ENCODE results near the gene ZNF23.
A peak's percentile ranks its signal among the peaks of the same experiment; 100 is the strongest.

ZNF23 gene

DNA sequence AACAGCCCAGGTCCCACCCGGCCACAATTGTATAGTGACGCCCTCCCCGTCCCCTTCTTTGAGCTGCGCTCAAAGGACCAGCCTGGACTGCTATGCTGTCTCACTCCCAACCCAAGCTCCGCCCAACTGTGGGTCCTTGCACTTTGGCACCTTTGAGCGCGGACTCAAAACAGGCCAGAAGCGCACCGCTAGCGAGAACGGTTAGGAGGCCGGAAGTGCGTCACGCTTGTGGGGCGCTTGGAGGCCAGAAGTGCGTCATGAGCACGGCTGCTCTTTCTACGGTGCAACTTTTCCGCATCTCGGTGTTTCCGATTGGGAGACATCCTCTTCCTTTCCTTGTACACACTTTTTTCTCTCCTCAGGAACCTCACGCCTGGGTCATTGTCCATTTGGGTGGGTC, 27.1 kb upstream of the ZNF23 start, which contains the start of gene ZNF19:
ZNF19 (minus strand) TSS at position 203 of the 400 bp plus-strand sequence. CDS start 7,210 bp downstream, outside the sequence.
- no peak within 1 kb of the TSS for H3K4me3 ChIP-seq (ENCODE audit: low read depth, low read length)
- TF ChIP-seq, protein P1, sequence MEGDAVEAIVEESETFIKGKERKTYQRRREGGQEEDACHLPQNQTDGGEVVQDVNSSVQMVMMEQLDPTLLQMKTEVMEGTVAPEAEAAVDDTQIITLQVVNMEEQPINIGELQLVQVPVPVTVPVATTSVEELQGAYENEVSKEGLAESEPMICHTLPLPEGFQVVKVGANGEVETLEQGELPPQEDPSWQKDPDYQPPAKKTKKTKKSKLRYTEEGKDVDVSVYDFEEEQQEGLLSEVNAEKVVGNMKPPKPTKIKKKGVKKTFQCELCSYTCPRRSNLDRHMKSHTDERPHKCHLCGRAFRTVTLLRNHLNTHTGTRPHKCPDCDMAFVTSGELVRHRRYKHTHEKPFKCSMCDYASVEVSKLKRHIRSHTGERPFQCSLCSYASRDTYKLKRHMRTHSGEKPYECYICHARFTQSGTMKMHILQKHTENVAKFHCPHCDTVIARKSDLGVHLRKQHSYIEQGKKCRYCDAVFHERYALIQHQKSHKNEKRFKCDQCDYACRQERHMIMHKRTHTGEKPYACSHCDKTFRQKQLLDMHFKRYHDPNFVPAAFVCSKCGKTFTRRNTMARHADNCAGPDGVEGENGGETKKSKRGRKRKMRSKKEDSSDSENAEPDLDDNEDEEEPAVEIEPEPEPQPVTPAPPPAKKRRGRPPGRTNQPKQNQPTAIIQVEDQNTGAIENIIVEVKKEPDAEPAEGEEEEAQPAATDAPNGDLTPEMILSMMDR (IDR thresholded peaks at IDR 0.05; ENCODE audit: low read depth, low read length), result no peak

DNA sequence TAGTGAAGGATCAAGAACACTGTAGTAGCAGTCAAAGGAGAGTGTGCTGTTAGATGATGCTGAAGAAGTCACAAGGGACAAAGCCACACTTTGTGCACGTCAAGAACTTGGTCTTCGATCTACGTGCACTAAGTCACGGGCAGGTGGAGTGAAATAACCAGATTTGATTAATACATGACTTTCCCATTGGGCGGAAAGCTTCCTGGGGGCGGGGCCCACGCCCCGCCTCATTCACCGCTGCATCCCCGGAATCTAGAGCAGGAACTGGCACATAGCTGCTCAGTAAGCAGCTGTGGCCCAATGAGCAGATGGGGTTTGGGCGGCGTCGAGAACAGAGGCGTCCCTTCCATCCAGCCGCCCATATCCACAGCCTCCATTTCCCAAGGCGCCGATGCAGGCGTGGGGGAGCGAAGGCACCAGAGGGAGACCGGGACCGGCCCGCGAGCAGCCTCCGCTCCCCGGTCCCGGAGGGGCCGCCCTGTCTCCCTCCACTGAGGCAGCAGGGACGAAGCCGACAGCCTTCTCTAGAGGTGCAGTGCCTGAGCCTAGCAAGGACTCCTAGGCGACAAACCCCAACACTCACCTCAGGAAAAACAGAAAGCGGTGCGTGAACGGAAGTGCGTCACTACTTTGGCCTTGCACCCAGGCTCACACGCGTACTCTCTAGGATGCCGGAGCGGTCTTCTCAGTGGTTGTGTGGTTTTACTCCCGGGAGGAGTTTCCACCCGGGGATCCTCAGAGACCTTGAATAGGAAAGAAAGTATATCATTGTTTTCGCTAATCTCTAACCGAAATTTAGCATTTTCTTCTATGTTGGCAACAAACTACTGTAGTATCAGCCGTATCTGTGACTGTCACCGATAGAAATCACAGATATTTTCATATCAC, 22.2 kb upstream of the ZNF23 start:
- no peaks in the 10 kb centered on the region for H3K9me3 ChIP-seq
- no peaks in the 10 kb centered on the region for H3K36me3 ChIP-seq
- peaks cover 2% of the 10 kb centered on the region; the same call in 1 of the 2 replicates for H3K27me3 ChIP-seq
- peak; percentile 80 for DNase-seq
- TF ChIP-seq, protein P1 (IDR thresholded peaks at IDR 0.05; ENCODE audit: low read depth, low read length), result no peak
- no peaks in the 10 kb centered on the region for H3K4me1 ChIP-seq
- H3K4me3 ChIP-seq (ENCODE audit: low read depth, low read length), result peak overlapping the region; percentile 91

More for the DNA sequence above, 27.1 kb upstream of the ZNF23 start, which contains the start of gene ZNF19:
- Histone ChIP-seq H3K27me3 (peaks cover 11% of the 10 kb centered on the region), H3K9me3 (no peaks in the 10 kb centered on the region), H3K4me1 (no peaks in the 10 kb centered on the region), H3K36me3 (no peaks in the 10 kb centered on the region)
- DNase-seq, result no peak

DNA sequence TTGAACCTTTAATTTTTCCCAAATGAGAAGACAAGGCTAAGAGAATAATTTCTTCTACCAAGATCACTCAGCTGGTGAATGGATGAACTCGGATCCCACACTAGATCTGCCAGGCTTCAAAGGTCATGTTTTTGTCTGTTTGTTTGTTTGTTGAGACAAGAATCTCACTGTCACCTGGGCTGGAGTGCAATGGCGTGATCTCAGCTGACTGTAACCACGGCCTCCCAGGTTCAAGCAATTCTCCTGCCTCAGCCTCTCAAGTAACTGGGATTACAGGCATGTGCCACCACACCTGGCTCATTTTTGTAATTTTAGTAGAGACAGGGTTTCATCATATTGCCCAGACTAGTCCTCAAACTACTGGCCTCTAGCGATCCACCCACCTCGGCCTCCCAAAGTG, 20.5 kb upstream of the ZNF23 start:
- TF ChIP-seq, protein P1 (IDR thresholded peaks at IDR 0.05; ENCODE audit: low read depth, low read length), result no peak
- no peaks in the 10 kb centered on the region for H3K36me3 ChIP-seq
- H3K4me3 ChIP-seq (ENCODE audit: low read depth, low read length), result no peak overlapping the region
- no peaks in the 10 kb centered on the region for H3K4me1 ChIP-seq
- no peaks in the 10 kb centered on the region for H3K9me3 ChIP-seq
- DNase-seq, result no peak
- no peaks in the 10 kb centered on the region for H3K27me3 ChIP-seq

DNA sequence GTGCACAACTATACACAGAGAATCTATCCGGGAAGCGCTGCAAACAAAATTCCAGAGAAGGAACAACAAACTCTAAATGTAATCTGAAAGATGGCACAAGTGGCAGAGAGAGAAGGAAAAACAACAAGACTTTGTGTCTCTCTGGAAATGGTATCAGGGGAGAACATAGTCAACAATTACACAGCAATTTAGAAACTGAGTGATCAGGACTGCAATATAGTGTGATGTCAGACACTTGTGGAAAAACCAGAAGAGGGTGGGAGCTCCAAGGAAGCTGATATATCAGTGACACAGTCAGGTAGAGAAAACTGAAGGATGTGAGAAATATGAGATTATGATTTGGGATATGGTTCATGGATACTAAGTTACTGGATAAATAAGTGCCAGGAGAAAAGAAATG, 18.9 kb upstream of the ZNF23 start:
- H3K4me3 ChIP-seq (ENCODE audit: low read depth, low read length), result no peak overlapping the region
- TF ChIP-seq, protein P1 (IDR thresholded peaks at IDR 0.05; ENCODE audit: low read depth, low read length), result no peak
- H3K9me3 ChIP-seq, result no peaks in the 10 kb centered on the region
- no peaks in the 10 kb centered on the region for H3K27me3 ChIP-seq
- no peaks in the 10 kb centered on the region for H3K4me1 ChIP-seq
- DNase-seq, result no peak
- H3K36me3 ChIP-seq, result no peaks in the 10 kb centered on the region

DNA sequence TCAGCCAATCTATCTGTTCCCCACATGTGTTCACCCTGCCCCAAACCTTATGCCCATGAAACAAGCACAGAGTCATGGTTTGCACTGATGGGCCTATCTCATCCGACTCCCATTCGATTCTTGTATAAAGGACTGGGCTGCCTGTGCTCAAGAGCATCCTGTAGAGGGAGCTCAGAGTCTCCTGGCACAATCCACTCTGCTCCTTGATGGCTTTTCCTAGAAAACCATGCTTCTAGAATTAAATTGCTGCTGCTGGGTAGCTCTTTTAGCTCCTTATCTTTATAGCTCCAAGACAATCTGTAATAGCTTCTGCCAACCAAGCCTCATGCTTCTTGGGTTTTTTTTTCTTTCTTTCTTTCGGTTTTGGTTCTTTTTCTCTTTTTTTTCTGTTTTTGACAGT, 17.4 kb upstream of the ZNF23 start:
- Histone ChIP-seq H3K4me1 (no peaks in the 10 kb centered on the region), H3K36me3 (no peaks in the 10 kb centered on the region), H3K4me3 (ENCODE audit: low read depth, low read length) (no peak overlapping the region), H3K9me3 (no peaks in the 10 kb centered on the region), H3K27me3 (no peaks in the 10 kb centered on the region)
- TF ChIP-seq, protein P1 (IDR thresholded peaks at IDR 0.05; ENCODE audit: low read depth, low read length), result peak; percentile 78
- DNase-seq, result peak; percentile 33
